Fibroblast of lung (primary cell): Measurements from ENCODE around the gene ANGPT4. TPM values are rescaled to one million over a fixed set of nuclear protein-coding genes. Genes with fewer than 3 reads are reported as not detected.

Experiments used
- DNase-seq, 2 donors: peaks; one replicate each; pipeline versions ENCODE4 v3.0.0 to v3.0.0-alpha.2; 2010; ENCODE audit warnings: low read depth in 2 of 2
- H2AFZ ChIP-seq: 2 replicates; pipeline ENCODE4 v1.5.1; 2012; ENCODE audit warnings: low read length, control low read depth, inconsistent platforms
- H3K27ac ChIP-seq: 2 replicates; pipeline ENCODE4 v1.5.1; 2011; ENCODE audit warnings: low read length, control low read depth; ENCODE audit not compliant: insufficient read depth
- H3K27me3 ChIP-seq: 2 replicates; pipeline ENCODE4 v1.5.1; 2011; ENCODE audit warnings: mild to moderate bottlenecking, low read length; ENCODE audit not compliant: control insufficient read depth, insufficient read depth
- H3K36me3 ChIP-seq: 2 replicates; pipeline ENCODE4 v1.5.1; 2011; ENCODE audit warnings: low read length; ENCODE audit not compliant: control insufficient read depth, insufficient read depth
- H3K4me1 ChIP-seq: 2 replicates; pipeline ENCODE4 v1.5.1; 2011; ENCODE audit warnings: low read length; ENCODE audit not compliant: control insufficient read depth, insufficient read depth; ENCODE audit errors: extremely low read depth
- H3K4me2 ChIP-seq: 2 replicates; pipeline ENCODE4 v1.5.1; 2011; ENCODE audit warnings: low read length, control low read depth; ENCODE audit not compliant: insufficient read depth; ENCODE audit errors: extremely low read depth
- H3K4me3 ChIP-seq, 4 experiments: fragments of 200-600 bp in 1 of 4; sonication (generic) in 1 of 4; replicated peaks in 1 of 4; 2 replicates each; pipeline ENCODE4 v1.5.1; 2011 to 2016; ENCODE audit warnings: low read length in 4 of 4, low read depth in 3 of 4, mild to moderate bottlenecking in 3 of 4, control low read depth in 2 of 4, inconsistent platforms in 1 of 4, mixed read lengths in 1 of 4; ENCODE audit not compliant: insufficient read depth in 1 of 4; ENCODE audit errors: control extremely low read depth in 1 of 4
- H3K79me2 ChIP-seq: 2 replicates; pipeline ENCODE4 v1.5.1; 2012; ENCODE audit warnings: mild to moderate bottlenecking, low read length, inconsistent platforms; ENCODE audit not compliant: control insufficient read depth, insufficient read depth
- H3K9ac ChIP-seq: 2 replicates; pipeline ENCODE4 v1.5.1; 2011; ENCODE audit warnings: mild to moderate bottlenecking, low read length, control low read depth; ENCODE audit not compliant: insufficient read depth
- H3K9me3 ChIP-seq: 2 replicates; pipeline ENCODE4 v1.5.1; 2012; ENCODE audit warnings: low read depth, low read length; ENCODE audit not compliant: control insufficient read depth, insufficient read depth
- H4K20me1 ChIP-seq: 2 replicates; pipeline ENCODE4 v1.5.1; 2011; ENCODE audit warnings: low read length; ENCODE audit not compliant: control insufficient read depth, insufficient read depth; ENCODE audit errors: extremely low read depth
- EZH2 ChIP-seq: IDR thresholded peaks from 2 replicates; pipeline ENCODE4 v1.5.1; 2012; ENCODE audit warnings: low read length, control low read depth, mild to moderate bottlenecking; ENCODE audit errors: missing control alignments
- polyA plus RNA-seq, 2 donors: library from polyadenylated mRNA; depleted of rRNA in 1 of 2; stranded (reverse) in 1 of 2; unstranded in 1 of 2; fragments of >200 nt; gene quantifications; 2 replicates each; pipeline ENCODE4 v1.2.1, GENCODE V29; 2011 to 2012; ENCODE audit warnings: missing spikeins in 1 of 2
- total RNA-seq: library from RNA; depleted of rRNA; stranded (reverse); fragments of >200 nt; gene quantifications from 2 replicates; pipeline ENCODE4 v1.2.1, GENCODE V29; 2014
- TF ChIP-seq, protein P1 (sequence below), 2 donors: IDR thresholded peaks in 1 of 2; conservative IDR thresholded peaks in 1 of 2; 1 replicate in 1 of 2; 2 replicates in 1 of 2; pipeline ENCODE4 v1.5.1; 2011 to 2012; ENCODE audit warnings: low read length in 2 of 2, control low read depth in 1 of 2, inconsistent platforms in 1 of 2, low read depth in 1 of 2, mild to moderate bottlenecking in 1 of 2

The ANGPT4 gene
- total and polyA plus RNA-seq, 2 donors (not counting 1 experiment from before 2014, with no cell fraction given), result under 0.01 TPM; not detected in 1

DNA sequence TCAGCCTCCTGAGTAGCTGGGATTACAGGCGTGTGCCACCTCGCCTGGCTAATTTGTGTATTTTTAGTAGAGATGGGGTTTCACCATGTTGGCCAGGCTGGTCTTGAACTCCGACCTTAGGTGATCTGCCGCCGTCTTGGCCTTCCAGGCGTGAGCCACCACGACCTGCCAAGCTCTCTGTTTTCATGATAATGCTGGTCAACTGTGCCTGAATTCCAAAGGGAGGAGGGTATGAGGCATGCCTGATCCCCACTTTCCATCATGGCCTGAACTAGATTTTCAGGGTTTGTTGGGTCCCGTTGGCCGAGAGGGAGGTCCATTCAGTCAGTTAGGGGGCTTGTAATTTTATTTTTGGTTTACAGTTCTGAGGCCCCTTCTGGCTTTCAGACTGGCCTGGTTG is 28.0 kb upstream of the ANGPT4 start:
- Histone ChIP-seq H2AFZ (no peak overlapping the region), H3K4me3 (no peak overlapping the region), H3K4me2 (no peak overlapping the region), H3K36me3 (no peaks in the 10 kb centered on the region), H3K4me1 (no peaks in the 10 kb centered on the region), H3K79me2 (no peaks in the 10 kb centered on the region), H3K9ac (no peak overlapping the region), H3K27ac (no peak overlapping the region), H3K27me3 (no peaks in the 10 kb centered on the region), H3K9me3 (no peaks in the 10 kb centered on the region), H4K20me1 (no peaks in the 10 kb centered on the region)
- DNase-seq, result no peak
- no peak for TF ChIP-seq EZH2
- TF ChIP-seq, protein P1, sequence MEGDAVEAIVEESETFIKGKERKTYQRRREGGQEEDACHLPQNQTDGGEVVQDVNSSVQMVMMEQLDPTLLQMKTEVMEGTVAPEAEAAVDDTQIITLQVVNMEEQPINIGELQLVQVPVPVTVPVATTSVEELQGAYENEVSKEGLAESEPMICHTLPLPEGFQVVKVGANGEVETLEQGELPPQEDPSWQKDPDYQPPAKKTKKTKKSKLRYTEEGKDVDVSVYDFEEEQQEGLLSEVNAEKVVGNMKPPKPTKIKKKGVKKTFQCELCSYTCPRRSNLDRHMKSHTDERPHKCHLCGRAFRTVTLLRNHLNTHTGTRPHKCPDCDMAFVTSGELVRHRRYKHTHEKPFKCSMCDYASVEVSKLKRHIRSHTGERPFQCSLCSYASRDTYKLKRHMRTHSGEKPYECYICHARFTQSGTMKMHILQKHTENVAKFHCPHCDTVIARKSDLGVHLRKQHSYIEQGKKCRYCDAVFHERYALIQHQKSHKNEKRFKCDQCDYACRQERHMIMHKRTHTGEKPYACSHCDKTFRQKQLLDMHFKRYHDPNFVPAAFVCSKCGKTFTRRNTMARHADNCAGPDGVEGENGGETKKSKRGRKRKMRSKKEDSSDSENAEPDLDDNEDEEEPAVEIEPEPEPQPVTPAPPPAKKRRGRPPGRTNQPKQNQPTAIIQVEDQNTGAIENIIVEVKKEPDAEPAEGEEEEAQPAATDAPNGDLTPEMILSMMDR (conservative IDR thresholded peaks at IDR 0.05 in 1 of 2, IDR thresholded peaks at IDR 0.05 in 1 of 2; ENCODE audit: low read depth in 1 of 2, low read length in 2 of 2), result no peak

DNA sequence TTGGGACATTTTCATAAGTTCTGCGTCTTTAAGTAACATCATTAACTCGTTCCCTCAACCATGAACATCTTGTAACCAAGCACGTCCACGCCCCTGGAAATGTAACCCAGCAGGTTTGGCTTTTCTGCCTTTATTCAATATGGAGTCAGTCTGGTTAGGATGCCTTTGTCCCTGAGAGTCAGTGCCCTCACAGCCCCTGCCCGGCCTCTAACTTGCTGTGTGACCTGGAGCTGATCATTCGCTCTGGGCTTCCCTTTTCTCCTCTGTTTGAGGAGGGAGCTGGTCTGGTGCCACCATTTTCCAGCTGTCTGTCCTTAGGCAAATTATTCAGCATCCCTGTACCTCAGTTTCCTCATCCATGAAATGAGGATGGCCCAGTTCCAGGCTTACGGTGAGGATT is 26.5 kb upstream of the ANGPT4 start:
- no peak for DNase-seq
- H3K9ac ChIP-seq, result no peak overlapping the region
- no peaks in the 10 kb centered on the region for H3K79me2 ChIP-seq
- H2AFZ ChIP-seq, result no peak overlapping the region
- H3K9me3 ChIP-seq, result no peaks in the 10 kb centered on the region
- H3K27me3 ChIP-seq, result no peaks in the 10 kb centered on the region
- H4K20me1 ChIP-seq, result no peaks in the 10 kb centered on the region
- no peaks in the 10 kb centered on the region for H3K4me1 ChIP-seq
- H3K4me2 ChIP-seq, result no peak overlapping the region
- TF ChIP-seq, protein P1 (conservative IDR thresholded peaks at IDR 0.05 in 1 of 2, IDR thresholded peaks at IDR 0.05 in 1 of 2; ENCODE audit: low read depth in 1 of 2, low read length in 2 of 2), result no peak
- TF ChIP-seq EZH2, result no peak
- H3K27ac ChIP-seq, result no peak overlapping the region
- no peaks in the 10 kb centered on the region for H3K36me3 ChIP-seq
- H3K4me3 ChIP-seq, result no peak overlapping the region

DNA sequence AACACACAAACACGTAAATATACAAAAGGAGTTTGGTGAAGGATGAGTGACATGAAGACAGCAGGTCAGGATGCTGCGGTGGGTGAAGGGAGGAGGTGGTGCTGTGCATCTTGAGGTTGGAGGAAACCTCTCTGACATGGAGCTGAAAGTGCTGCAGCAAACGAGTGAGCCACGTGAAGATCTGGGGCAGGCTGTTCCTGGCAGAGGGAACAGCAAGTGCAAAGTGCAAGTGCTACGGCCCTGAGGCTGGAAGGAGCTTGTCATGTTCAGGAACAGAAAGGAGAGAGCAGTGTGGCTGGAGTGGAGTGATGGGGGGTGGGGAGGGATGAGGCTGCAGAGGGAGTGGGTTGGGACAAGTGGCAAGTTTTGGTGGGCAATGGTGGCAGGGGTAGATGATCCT is 24.8 kb upstream of the ANGPT4 start:
- Histone ChIP-seq H3K4me3 (no peak overlapping the region), H4K20me1 (no peaks in the 10 kb centered on the region), H3K79me2 (no peaks in the 10 kb centered on the region), H3K4me1 (no peaks in the 10 kb centered on the region), H3K4me2 (no peak overlapping the region), H3K36me3 (no peaks in the 10 kb centered on the region), H3K27ac (no peak overlapping the region), H3K27me3 (no peaks in the 10 kb centered on the region), H2AFZ (no peak overlapping the region), H3K9me3 (no peaks in the 10 kb centered on the region), H3K9ac (no peak overlapping the region)
- no peak for DNase-seq
- TF ChIP-seq EZH2, result no peak
- TF ChIP-seq, protein P1 (conservative IDR thresholded peaks at IDR 0.05 in 1 of 2, IDR thresholded peaks at IDR 0.05 in 1 of 2; ENCODE audit: low read depth in 1 of 2, low read length in 2 of 2), result no peak
